Stimulated activated CD4-positive, alpha-beta T cell treated with anti-CD3 and anti-CD28 coated beads, Interleukin-2, amount 100 ng/mL, for 4 hours (primary cell): ENCODE measurements around the gene DOLK.

Experiments used
- DNase-seq: peaks from one replicate; pipeline ENCODE4 v3.0.0-alpha.2; 2020; ENCODE audit warnings: low read depth

The DOLK gene

GRCh38 chr9:128906741-128907140 is 40.7 kb downstream of the DOLK start:
- no peak for DNase-seq

- no peak for DNase-seq
Observed at GRCh38 chr9:128905964-128906363, 41.4 kb downstream of the DOLK start.

GRCh38 chr9:128903871-128904620 is 43.4 kb downstream of the DOLK start:
- no peak for DNase-seq

- no peak for DNase-seq
Observed at GRCh38 chr9:128903079-128903461, 44.3 kb downstream of the DOLK start.

GRCh38 chr9:128902351-128903078 is 44.9 kb downstream of the DOLK start:
- DNase-seq, result peak; percentile 81

GRCh38 chr9:128901822-128902221 is 45.6 kb downstream of the DOLK start:
- no peak for DNase-seq

- DNase-seq, result no peak
Observed at GRCh38 chr9:128901379-128901778, 46.0 kb downstream of the DOLK start.

- DNase-seq, result no peak
Observed at GRCh38 chr9:128899566-128900322, 47.7 kb downstream of the DOLK start.

GRCh38 chr9:128898845-128899565 is 48.4 kb downstream of the DOLK start:
- no peak for DNase-seq

- DNase-seq, result no peak
Observed at GRCh38 chr9:128898382-128898781, 49.0 kb downstream of the DOLK start.

GRCh38 chr9:128895556-128895955 is 51.8 kb downstream of the DOLK start:
- no peak for DNase-seq
